Cerebellar nuclear complex (tissue), 1 donor: ENCODE results near the gene DEFB124.
"Not testable (repeated sequence)": the region's sequence is repeated elsewhere in the genome, so short reads cannot be mapped to it uniquely, and the experiment has no call there.

Source experiments
- DNase-seq, 2 experiments: peaks; one replicate each; lab custom pipeline; 2025; lab: John Stamatoyannopoulos, UW

DEFB124 gene, protein sequence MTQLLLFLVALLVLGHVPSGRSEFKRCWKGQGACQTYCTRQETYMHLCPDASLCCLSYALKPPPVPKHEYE

DNA sequence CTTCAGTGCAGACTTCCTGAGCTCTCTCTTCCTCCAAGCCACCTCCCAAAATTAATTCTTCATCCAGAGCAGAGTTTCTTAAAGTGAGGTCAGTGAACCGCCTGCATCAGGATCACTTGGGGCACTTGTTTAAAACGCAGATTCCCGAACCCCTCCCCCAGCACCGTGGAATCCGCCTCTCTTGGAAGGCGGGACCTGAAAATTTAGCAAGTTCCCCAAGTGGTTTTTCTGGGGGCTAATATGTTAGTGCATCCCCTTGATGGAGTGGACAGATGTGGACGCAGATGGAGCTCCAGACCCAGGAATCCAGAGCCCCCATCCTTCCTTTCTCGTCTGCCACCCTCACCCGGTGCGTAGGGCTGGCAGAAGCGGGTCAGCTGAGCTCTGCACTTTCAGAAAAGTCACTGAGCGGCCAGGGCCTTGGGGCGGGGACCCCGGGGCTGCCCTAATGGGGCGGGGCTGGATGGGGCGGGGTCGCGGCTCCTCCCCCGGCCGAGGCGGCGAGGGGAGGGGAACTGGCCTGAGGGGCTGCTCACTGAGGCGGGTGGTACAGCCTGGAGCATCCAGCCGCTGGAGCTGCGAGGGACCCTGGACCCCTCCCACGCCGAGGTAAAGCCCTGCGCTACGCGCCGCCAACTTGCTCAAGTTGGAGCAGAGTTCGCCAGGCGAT, at the start of gene DEFB124, which contains the start of gene REM1:
DEFB124 (minus strand) TSS at position 370 of the 670 bp plus-strand sequence. CDS start 2,114 bp downstream, outside the sequence.
REM1 (plus strand) TSS at position 531 of the 670 bp plus-strand sequence. CDS start 1,158 bp downstream, outside the sequence.
- no peak for DNase-seq

GRCh38 chr20:31523361-31524283, 48.7 kb upstream of the DEFB124 start:
- DNase-seq: no peak

GRCh38 chr20:31522731-31523130, 47.8 kb upstream of the DEFB124 start:
- no peak for DNase-seq

- not testable (repeated sequence) for DNase-seq
These were observed 46.3 kb upstream of the DEFB124 start for GRCh38 chr20:31521267-31521666.

DNA sequence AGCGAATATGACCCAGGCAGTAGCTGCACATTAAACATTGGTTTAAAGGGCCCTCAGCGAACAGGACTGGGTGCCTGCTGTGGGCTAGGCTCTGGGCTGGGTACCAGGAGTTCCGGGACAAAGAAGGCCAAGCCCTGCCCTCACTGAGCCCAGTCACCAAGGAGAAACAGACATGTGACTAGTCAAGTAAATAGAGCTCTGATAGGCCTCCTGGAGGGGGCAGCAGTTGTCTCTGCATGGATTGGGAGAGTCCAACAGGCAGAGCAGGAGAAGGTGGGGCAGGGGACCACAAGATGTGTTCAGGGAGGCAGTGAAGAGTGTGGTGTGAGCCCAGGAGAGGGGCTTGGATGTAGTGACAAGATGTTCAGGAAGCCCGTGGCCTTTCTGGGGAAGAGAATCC, 42.4 kb upstream of the DEFB124 start:
- no peak for DNase-seq

DNA sequence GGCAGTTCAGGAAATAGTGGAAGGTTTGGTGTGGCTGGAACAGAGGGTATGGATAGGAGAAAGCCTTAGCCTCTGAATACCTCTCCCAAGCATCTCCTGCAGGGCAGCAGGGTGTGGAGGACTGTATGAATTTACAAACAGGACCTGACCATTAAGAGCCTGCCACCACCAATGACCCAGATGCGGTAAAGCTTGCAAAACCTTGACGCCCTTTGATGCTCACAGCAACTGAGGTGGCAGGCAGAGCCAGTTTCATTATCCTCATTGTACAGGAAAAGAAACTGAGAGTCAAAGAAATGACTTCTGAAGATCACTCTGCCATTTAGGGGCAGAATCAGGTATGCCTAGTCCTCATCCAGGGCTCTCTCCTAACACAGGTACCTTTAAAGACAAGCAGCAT, 41.7 kb upstream of the DEFB124 start:
- DNase-seq: no peak

DNA sequence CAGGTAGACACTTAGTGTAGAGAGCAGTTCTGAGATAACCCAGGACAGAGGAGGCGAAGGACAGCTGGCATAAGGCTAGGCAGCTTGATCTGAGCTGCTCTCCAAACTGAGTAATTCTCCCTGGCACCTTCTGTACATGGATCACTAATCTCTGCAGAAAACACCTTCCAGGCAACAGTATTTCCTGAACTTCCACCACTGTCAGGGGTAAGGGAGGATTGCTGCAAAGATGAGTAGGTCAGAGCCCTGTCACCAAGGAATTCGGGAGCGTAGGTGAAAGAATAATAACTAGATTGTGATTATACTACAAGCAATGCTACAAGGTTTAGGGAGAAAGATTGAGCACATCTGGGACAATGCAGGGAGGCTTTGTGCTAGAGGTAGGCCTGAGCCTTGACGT, 41.2 kb upstream of the DEFB124 start:
- no peak for DNase-seq

GRCh38 chr20:31515775-31516107, 40.8 kb upstream of the DEFB124 start:
- DNase-seq: no peak

DNA sequence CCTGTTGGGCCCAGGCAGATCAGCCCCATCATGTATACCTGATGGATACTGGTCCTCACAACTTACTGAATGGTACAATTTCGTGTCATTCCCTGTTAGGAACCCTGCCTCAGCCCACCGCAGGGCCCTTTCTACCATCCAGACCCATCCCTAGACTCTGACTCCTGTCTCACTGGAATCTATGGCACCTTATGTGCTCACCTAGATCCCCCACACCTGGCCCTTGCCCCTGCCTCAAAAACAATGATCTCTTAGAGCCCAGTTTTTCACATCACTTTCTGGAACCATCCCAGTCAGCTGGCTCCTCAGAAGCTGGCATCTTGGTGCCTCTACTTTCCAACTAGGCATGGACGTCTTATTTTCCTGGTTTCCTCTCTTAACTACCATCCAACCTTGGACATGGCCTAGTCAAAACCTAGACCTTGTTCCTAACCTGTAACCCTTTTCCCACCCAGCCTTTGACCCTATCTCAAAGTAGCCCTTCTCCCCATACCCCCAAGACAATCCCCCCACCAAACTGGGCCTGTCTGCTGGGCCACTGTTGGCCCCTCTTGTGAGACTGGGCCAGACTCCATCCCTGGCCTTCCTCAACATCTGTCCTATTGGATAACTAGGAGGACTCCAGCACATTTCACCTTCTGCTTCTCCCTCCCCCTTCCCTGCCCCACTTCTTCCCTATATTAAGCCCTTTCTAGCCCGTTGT, 40.3 kb upstream of the DEFB124 start:
- DNase-seq: no peak

- peak in 1 of 2 experiments; percentile 52 for DNase-seq
These were observed 39.5 kb upstream of the DEFB124 start, which contains the start of gene HM13 for GRCh38 chr20:31514154-31515071. Gene HM13 (plus strand): TSS chr20:31514442. CDS start chr20:31514552, 110 bp downstream.

GRCh38 chr20:31508517-31509244, 33.8 kb upstream of the DEFB124 start:
- no peak for DNase-seq

- no peak for DNase-seq
These were observed 31.0 kb upstream of the DEFB124 start for GRCh38 chr20:31505903-31506302.

DNA sequence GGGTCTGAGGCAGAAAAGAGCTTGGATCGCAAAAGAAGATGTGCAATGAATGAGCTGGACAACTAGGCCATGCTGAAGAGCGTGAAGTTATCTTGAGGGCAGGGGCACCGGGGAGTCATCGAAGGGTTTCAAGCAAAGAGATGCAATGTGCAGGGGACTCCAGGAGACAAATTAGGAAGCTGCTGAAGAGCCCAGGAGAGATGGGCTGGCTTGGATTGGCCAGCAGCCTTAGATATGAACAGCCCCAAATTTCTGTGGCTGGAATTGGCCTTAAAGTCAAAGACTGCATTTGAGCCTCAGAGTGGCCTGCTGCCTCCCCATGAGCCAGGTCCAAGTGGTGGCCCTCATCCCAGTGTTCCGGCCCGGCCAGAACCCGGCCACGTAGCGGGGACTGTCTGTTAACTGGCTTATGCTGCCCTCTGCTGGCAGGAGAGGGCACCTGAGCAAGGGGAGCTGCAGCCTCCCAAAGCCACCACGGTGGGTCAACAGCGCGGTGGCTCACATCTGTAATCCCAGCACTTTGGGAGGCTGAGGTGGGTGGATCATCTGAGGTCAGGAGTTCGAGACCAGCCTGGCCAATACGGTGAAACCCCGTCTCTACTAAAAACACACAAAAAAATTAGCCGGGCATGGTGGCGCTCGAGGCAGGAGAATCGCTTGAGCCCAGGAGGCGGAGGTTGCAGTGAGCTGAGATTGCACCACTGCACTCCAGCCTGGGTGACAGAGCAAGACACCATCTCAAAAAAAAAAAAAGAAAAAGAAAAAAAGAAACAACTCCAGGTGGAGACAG, 28.2 kb upstream of the DEFB124 start:
- peak in 1 of 2 experiments; percentile 24 for DNase-seq

GRCh38 chr20:31500527-31500926, 25.6 kb upstream of the DEFB124 start:
- DNase-seq: no peak

- no peak for DNase-seq
These were observed 23.1 kb upstream of the DEFB124 start for GRCh38 chr20:31497838-31498540.

- DNase-seq: no peak
These were observed 21.9 kb upstream of the DEFB124 start for GRCh38 chr20:31496761-31497295.

DNA sequence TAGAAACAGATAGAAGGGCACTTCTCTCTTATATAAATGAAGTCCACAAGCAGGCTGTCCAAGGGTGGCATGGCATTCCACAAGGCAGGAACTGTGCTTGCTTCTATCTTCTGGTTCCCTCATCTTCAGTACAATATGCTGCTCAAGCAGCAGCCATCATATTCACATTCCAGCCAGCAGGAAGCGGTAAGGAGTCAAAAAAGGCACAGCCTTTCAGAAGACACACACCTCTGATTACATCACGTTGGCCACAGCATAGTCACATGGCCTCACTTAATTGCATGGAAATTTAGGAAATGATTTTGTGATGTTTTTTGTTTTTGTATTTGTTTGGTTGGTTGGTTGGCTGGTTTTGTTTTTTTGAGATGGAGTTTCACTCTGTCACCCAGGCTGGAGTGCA, 19.2 kb upstream of the DEFB124 start:
- DNase-seq: no peak

- no peak for DNase-seq
These were observed 15.8 kb upstream of the DEFB124 start for GRCh38 chr20:31490752-31491151.

DNA sequence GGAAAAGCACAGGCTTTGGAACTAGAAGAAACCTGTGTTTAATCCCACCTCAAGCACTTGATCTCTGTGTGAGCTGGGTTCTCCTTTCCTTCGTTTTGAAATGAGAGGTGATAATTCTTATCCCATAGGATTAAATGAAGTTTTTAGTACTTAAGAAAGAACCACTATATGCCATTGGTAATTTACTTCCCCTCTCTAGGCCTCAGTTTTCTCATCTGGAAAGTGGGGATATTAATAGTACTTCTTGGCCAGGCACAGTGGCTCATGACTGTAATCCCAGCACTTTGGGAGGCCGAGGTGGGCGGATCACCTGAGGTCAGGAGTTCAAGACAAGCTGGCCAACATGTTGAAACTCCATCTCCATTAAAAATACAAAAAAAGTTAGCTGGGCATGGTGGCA, 14.2 kb upstream of the DEFB124 start:
- DNase-seq: no peak
